Spleen (tissue), 7 donors: ENCODE results near the gene CDIP1.

ENCODE experiments used
- CTCF ChIP-seq, 11 experiments: fragments of 200-600 bp in 7 of 11; fragments of 450-650 bp in 4 of 11; sonication (generic) in 4 of 11; IDR thresholded peaks in 8 of 11; conservative IDR thresholded peaks in 3 of 11; 1 replicate in 7 of 11; 2 replicates in 4 of 11; pipeline versions ENCODE4 v1.4.0 to v1.8.0; 2016 to 2021; ENCODE audit warnings: antibody characterized with exemption in 11 of 11, inconsistent platforms in 4 of 11, mild to moderate bottlenecking in 1 of 11
- POLR2A ChIP-seq, 3 donors: fragments of 450-650 bp; IDR thresholded peaks; one replicate each; pipeline ENCODE4 v1.5.1; 2017; ENCODE audit warnings: antibody characterized with exemption in 3 of 3, mild to moderate bottlenecking in 1 of 3
- donor health status: DM: no; HTN: no; CAD: no; lungs with moderate emphysema.
- donor health status: DM: no; HTN: no; CAD: no.
- donor health status: DM: no; HTN: no; CAD: no.

GRCh38 chr16:4481963-4482362 is 56.6 kb downstream of the CDIP1 start:
- TF ChIP-seq CTCF (IDR thresholded peaks at IDR 0.05 in 8 of 11, conservative IDR thresholded peaks at IDR 0.05 in 3 of 11) (no peak), POLR2A (IDR thresholded peaks at IDR 0.05) (no peak)
